HL-60 (cell line): ENCODE data around the gene PPP1R37.

Experiments used
- REST ChIP-seq: IDR thresholded peaks from 2 replicates; pipeline ENCODE4 v1.6.1; 2012; ENCODE audit warnings: low read depth; ENCODE audit not compliant: insufficient replicate concordance
- TF ChIP-seq, protein P1 (sequence below): IDR thresholded peaks from one replicate; pipeline ENCODE4 v1.5.1; 2011; ENCODE audit warnings: low read length, control low read depth, inconsistent platforms; ENCODE audit not compliant: insufficient read depth

DNA sequence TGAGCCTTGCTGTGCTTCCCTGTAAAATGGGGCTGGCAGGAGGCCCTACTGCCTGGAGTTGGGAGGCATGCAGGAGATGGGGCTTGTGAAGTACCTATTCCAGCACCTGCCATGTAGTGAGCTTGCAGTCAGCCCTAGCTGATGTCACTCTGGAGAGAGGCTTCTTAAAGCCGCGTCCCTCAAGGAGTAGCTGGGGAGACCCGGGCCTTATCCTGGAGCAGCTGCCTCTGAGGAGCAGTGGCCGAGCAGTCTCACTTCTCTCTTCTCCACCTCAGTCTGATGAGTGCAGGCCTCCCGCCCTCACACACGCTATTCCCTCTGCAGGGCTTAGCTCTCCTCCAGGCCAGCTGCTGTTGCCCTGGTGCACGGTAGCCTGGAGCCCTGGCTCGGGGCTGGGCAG, 36.1 kb upstream of the PPP1R37 start:
- TF ChIP-seq, protein P1, sequence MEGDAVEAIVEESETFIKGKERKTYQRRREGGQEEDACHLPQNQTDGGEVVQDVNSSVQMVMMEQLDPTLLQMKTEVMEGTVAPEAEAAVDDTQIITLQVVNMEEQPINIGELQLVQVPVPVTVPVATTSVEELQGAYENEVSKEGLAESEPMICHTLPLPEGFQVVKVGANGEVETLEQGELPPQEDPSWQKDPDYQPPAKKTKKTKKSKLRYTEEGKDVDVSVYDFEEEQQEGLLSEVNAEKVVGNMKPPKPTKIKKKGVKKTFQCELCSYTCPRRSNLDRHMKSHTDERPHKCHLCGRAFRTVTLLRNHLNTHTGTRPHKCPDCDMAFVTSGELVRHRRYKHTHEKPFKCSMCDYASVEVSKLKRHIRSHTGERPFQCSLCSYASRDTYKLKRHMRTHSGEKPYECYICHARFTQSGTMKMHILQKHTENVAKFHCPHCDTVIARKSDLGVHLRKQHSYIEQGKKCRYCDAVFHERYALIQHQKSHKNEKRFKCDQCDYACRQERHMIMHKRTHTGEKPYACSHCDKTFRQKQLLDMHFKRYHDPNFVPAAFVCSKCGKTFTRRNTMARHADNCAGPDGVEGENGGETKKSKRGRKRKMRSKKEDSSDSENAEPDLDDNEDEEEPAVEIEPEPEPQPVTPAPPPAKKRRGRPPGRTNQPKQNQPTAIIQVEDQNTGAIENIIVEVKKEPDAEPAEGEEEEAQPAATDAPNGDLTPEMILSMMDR, result no peak
- no peak for TF ChIP-seq REST
